Central memory CD8-positive, alpha-beta T cell (primary cell): ENCODE measurements around the gene DDX1.

ENCODE experiments used
- ATAC-seq: fragments of 150-1000 bp; cut with Tn5 transposase; replicated peaks from 2 replicates; pipeline ENCODE4 v1.10.0; 2022; ENCODE audit warnings: mild to moderate bottlenecking, moderate FRiP score, moderate number of reproducible peaks; ENCODE audit not compliant: poor library complexity, severe bottlenecking; ENCODE audit errors: extremely low read depth
- DNase-seq, 2 donors: peaks; one replicate each; pipeline ENCODE4 v3.0.0; 2021; ENCODE audit warnings: low spot score in 2 of 2
- H3K27ac Mint-ChIP-seq: one replicate; pipeline ENCODE4 v1.8.0; 2022; ENCODE audit warnings: low read depth, mild to moderate bottlenecking, moderate library complexity, mixed read lengths
- H3K27me3 Mint-ChIP-seq: one replicate; pipeline ENCODE4 v1.8.0; 2022; ENCODE audit warnings: mixed read lengths
- H3K36me3 Mint-ChIP-seq: one replicate; pipeline ENCODE4 v1.8.0; 2022; ENCODE audit warnings: mild to moderate bottlenecking, moderate library complexity, mixed read lengths; ENCODE audit not compliant: insufficient read depth
- H3K4me1 Mint-ChIP-seq: one replicate; pipeline ENCODE4 v1.8.0; 2022; ENCODE audit warnings: mixed read lengths
- H3K4me3 Mint-ChIP-seq: one replicate; pipeline ENCODE4 v1.8.0; 2022; ENCODE audit warnings: mild to moderate bottlenecking, moderate library complexity, mixed read lengths
- H3K9me3 Mint-ChIP-seq: one replicate; pipeline ENCODE4 v1.8.0; 2022; ENCODE audit warnings: mixed read lengths

The DDX1 gene

GRCh38 chr2:15556311-15556930, 35.2 kb upstream of the DDX1 start:
- H3K27ac Mint-ChIP-seq: no peak overlapping the region
- no peak overlapping the region for H3K4me3 Mint-ChIP-seq
- no peaks in the 10 kb centered on the region for H3K27me3 Mint-ChIP-seq
- DNase-seq: no peak
- H3K36me3 Mint-ChIP-seq: peaks cover 22% of the 10 kb centered on the region
- no peak for ATAC-seq
- no peaks in the 10 kb centered on the region for H3K9me3 Mint-ChIP-seq
- peaks cover 32% of the 10 kb centered on the region for H3K4me1 Mint-ChIP-seq

GRCh38 chr2:15557887-15558311, 33.8 kb upstream of the DDX1 start:
- ATAC-seq (no peak), DNase-seq (no peak)
- peaks cover 37% of the 10 kb centered on the region for H3K4me1 Mint-ChIP-seq
- H3K36me3 Mint-ChIP-seq: peaks cover 15% of the 10 kb centered on the region
- no peak overlapping the region for H3K4me3 Mint-ChIP-seq
- H3K9me3 Mint-ChIP-seq: no peaks in the 10 kb centered on the region
- H3K27me3 Mint-ChIP-seq: no peaks in the 10 kb centered on the region
- no peak overlapping the region for H3K27ac Mint-ChIP-seq

GRCh38 chr2:15559379-15560139, 32.1 kb upstream of the DDX1 start:
- ATAC-seq: no peak
- Mint-ChIP-seq H3K4me3 (peak overlapping the region; percentile 96), H3K36me3 (peaks cover 11% of the 10 kb centered on the region), H3K4me1 (peaks cover 33% of the 10 kb centered on the region), H3K27me3 (no peaks in the 10 kb centered on the region), H3K9me3 (no peaks in the 10 kb centered on the region), H3K27ac (peak overlapping the region; percentile 97)
- DNase-seq: no peak

DNA sequence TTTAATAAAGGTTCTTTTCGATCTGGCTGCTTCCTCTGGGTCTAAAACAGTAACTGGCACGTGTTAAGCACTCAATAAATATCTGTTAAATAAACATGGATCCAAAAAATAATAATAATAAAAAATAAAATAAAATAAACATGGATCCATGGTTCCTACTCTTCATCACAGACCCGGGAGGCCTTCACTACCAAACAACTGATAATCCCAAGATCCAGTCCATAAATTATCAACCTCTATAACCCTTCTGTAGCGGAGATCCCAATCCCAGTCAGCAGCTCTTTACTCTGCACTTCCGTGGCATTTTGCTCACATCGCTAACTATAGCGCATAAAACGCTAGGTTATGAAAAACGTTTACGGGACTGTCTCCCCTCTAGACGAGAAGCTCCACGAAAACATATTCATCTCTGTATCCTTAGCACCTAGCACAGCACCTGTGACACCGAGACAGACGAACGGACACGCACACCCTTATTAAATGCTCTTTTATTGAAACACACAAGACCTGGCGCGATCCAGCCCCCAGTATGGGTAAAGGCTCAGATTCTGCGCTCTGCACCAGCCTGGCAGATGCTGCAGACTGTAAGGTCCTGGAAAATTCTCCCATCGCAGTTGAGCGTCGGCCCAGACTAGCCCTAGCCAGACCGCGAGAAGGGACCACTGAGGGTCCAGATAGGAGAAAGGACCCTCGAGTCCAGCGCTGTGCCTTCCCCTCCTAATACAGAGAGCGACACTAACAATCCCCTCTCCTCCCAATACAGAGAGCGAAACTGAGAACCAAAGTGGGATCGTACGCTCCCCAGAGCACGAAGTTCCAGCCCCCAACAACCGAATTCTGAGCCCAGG, 31.3 kb upstream of the DDX1 start:
- peak overlapping the region; percentile 97 for H3K27ac Mint-ChIP-seq
- peak; percentile 50 for ATAC-seq

DNA sequence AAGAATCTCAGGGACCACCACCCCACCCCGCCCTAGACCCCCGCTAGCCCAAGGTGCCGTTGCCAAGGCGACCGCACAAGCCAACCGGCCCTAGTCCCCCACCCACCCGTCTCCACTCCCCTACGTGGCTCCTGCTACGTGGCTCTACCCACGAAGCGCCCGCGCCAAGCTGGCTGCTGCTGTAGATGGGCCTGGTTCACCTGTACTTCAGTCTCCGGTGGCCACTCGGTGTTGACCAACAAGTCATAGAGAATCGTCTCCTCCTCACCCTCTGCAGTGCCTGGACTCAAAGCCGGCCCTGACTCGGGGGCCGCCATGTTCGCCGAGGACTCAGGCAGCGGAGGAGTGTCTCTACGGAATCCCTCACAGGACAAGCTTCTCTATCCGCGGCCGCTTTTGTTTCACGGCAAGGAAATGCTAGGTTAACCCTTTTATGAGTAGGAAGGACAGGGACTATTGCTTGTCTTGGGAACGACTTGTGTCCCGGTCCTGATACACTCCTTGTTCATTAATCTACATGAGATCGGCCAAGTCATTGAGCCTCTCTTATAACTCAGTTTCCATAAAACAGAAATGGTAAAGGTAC, 30.6 kb upstream of the DDX1 start, which contains the start of gene NBAS:
TSS of gene NBAS (minus strand) at position 347 of the 586 bp plus-strand sequence. CDS start at position 317, 30 bp downstream.
- H3K4me1 Mint-ChIP-seq: peaks cover 31% of the 10 kb centered on the region
- ATAC-seq (peak; percentile 79), DNase-seq (peak; percentile 42 to 49)
- peaks cover 11% of the 10 kb centered on the region for H3K36me3 Mint-ChIP-seq
- H3K27me3 Mint-ChIP-seq: no peaks in the 10 kb centered on the region
- peak within 1 kb of the TSS; percentile 96 for H3K4me3 Mint-ChIP-seq
- no peaks in the 10 kb centered on the region for H3K9me3 Mint-ChIP-seq
- H3K27ac Mint-ChIP-seq: peak within 1 kb of the TSS; percentile 97

More for the DNA sequence above, 31.3 kb upstream of the DDX1 start:
- DNase-seq: no peak
- no peaks in the 10 kb centered on the region for H3K9me3 Mint-ChIP-seq
- H3K4me1 Mint-ChIP-seq: peaks cover 31% of the 10 kb centered on the region
- peak overlapping the region; percentile 96 for H3K4me3 Mint-ChIP-seq
- H3K36me3 Mint-ChIP-seq: peaks cover 11% of the 10 kb centered on the region
- H3K27me3 Mint-ChIP-seq: no peaks in the 10 kb centered on the region

DNA sequence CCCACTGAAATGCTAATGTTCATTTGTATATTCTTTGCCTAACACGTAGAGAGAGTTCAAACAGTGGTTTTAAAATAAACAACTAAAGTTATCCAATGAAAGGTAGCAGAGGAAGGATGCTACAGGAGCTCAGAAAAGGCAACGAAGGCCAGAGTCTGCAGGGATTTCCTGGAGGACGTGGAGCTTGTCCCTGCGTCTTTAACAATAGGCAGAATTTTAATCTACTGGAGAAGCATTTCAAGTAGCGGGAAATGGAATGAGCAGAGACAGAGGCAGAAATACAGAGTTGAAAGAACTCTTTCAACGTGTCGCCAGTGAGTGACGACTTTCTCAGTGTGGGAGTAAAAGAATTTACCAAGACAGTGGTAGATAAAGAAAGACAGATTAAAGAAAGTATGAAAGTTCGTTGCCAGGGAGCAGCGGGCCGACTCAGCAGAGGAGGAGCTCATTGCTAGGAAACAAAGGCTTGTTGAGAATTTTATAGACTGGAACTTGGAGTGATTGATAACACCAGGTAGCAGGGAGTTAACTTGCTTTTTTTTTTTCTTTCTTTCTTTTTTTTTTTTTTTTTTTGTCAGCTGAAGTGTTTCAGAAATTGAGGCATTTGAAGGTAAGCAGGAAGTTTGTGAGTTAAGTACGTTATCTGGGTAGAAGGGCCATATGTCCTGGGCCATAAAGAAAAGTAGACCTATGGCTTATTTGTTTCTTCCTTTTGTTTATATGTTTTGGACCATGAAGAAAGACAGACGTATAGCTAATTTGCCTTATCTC, 29.9 kb upstream of the DDX1 start:
- ATAC-seq (peak; percentile 20), DNase-seq (no peak)
- H3K4me1 Mint-ChIP-seq: peaks cover 31% of the 10 kb centered on the region
- peak overlapping the region; percentile 96 for H3K4me3 Mint-ChIP-seq
- no peaks in the 10 kb centered on the region for H3K27me3 Mint-ChIP-seq
- peak overlapping the region; percentile 97 for H3K27ac Mint-ChIP-seq
- no peaks in the 10 kb centered on the region for H3K9me3 Mint-ChIP-seq
- peaks cover 11% of the 10 kb centered on the region for H3K36me3 Mint-ChIP-seq

DNA sequence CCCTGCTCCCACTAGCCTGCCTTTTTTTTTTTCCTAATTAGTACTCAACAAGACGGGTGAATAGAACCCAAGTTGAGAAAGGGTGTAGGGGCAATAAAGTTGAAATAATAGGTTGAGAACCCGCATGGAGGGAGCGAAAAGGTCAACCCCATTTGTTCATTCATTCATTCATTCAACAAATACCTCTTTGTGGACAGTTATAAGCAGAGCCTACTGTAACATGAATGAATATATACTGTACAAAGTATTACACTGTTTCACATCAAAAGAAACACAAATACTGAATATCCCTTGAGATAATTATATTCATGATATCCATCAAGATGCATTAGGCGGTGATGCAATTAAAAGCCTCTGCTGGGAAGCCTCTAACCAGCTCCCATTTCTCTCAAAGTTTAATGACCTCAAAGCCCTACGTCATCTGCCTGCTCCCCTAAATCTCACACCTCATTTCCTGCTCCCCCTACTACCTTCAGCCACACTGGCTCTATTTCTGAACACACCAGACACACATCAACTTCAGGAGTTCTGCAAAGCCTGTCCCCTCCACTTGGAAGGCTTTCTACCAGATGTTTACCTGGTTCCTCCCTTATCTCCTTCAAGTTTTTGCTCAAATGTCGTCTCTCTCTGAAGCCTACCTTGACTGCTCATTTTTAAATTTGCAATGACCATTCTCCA, 29.2 kb upstream of the DDX1 start:
- no peak overlapping the region for H3K27ac Mint-ChIP-seq
- H3K36me3 Mint-ChIP-seq: peaks cover 11% of the 10 kb centered on the region
- peak overlapping the region; percentile 96 for H3K4me3 Mint-ChIP-seq
- no peaks in the 10 kb centered on the region for H3K9me3 Mint-ChIP-seq
- DNase-seq: no peak
- ATAC-seq: no peak
- peaks cover 31% of the 10 kb centered on the region for H3K4me1 Mint-ChIP-seq
- no peaks in the 10 kb centered on the region for H3K27me3 Mint-ChIP-seq

DNA sequence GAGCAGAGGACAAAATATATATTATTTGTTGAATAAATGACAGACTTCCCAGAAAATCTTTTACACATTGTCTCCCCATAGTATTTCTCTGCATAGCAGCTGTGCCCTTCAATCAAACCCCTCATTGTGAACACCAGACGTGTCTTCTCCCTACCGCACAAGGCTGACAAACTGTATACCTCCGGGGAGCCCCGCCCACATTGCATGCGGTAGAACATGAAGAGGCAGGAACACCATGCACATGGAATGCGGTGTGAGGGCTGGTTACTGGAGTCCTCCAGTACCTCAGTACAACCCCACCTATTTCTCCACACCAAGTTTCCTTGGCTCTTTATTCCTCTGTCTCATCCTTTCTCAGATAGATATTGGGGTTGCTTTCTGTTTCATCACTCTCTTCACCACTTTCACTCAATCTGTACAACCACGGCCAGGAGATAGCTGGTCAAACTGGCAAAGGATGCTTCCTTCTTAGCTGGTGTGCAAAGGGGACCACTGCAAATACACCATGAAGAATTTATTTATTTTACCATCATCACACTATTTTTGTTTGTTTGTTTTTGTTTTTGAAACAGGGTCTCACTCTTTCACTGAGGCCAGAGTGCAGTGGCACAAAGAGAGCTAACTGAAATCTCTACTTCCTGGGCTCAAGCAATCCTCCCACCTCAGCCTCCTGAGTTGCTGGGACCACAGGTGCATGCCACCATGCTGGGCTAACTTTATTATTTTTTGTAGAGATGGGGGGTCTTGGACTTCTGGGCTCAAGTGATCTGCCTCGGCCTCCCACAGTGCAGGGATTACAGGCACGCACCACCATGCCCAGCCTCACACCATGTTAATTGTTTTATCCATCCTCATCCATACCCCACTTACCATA, 28.2 kb upstream of the DDX1 start:
- Mint-ChIP-seq H3K27ac (no peak overlapping the region), H3K4me3 (no peak overlapping the region), H3K36me3 (peaks cover 11% of the 10 kb centered on the region), H3K27me3 (no peaks in the 10 kb centered on the region), H3K4me1 (peaks cover 24% of the 10 kb centered on the region), H3K9me3 (no peaks in the 10 kb centered on the region)
- ATAC-seq: no peak
- no peak for DNase-seq

GRCh38 chr2:15565392-15565791, 26.3 kb upstream of the DDX1 start:
- Mint-ChIP-seq H3K27ac (no peak overlapping the region), H3K27me3 (no peaks in the 10 kb centered on the region), H3K4me1 (peaks cover 9% of the 10 kb centered on the region), H3K4me3 (no peak overlapping the region), H3K36me3 (peaks cover 10% of the 10 kb centered on the region), H3K9me3 (no peaks in the 10 kb centered on the region)
- ATAC-seq: no peak
- no peak for DNase-seq

DNA sequence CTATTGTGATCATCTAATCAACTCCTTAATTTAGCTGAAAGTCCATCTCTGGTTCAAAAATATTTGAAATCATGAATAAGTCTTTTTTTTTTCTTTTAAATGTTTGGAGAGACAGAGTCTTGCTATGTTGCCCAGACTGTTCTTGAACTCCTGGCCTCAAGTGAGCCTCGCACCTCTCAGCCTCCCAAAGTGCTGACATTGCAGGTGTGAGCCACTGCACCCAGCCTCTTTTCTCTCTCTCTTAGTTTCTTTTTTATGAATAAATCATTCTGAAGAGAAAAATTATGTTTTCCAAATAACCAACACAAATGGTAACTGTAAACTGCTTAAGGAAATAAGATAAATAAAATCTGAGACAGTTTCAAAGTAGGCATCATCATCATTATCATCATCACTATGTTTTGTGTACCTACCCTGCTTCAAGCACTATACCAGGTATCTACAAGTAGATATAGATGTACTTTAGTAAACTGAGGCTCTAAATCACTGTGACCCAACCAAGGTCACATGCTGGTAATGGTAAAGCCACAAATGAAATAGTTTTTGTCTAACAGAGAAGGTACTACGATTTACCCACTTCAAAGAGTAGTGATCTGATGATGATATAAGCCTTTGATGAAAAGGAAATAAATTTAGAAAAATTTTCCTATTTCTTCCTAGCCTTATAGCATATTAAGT, 25.5 kb upstream of the DDX1 start:
- H3K4me1 Mint-ChIP-seq: peaks cover 7% of the 10 kb centered on the region
- ATAC-seq: no peak
- no peak overlapping the region for H3K27ac Mint-ChIP-seq
- no peaks in the 10 kb centered on the region for H3K27me3 Mint-ChIP-seq
- DNase-seq: no peak
- H3K4me3 Mint-ChIP-seq: no peak overlapping the region
- H3K9me3 Mint-ChIP-seq: no peaks in the 10 kb centered on the region
- H3K36me3 Mint-ChIP-seq: peaks cover 4% of the 10 kb centered on the region
